ENCODE data around the gene PTPRK.

Gene PTPRK

DNA sequence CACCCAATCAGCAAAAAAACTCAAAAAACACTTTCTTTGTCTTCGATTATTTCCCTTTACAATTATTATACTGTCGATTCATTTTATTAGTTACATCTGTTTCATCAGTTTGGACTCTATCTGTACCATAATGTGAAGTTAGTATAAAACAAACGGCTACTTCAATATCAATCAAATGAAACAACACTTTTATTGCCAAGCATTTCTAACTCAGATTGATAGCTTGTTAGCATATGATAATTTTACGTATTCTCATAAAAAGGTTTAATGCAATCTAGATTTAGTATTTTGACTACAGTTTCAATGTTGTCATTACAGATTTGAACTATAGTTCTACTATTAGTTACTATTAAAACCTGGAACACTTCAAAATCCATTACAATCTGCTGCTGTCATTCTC is 149.3 kb downstream of the PTPRK start:
- no peaks in the 10 kb centered on the region for H3K27me3 ChIP-seq (replicated peaks)
- no peak for DNase-seq
- H3K27ac ChIP-seq: no peak overlapping the region
- H3K36me3 ChIP-seq (replicated peaks): no peaks in the 10 kb centered on the region
- TF ChIP-seq, protein P1, sequence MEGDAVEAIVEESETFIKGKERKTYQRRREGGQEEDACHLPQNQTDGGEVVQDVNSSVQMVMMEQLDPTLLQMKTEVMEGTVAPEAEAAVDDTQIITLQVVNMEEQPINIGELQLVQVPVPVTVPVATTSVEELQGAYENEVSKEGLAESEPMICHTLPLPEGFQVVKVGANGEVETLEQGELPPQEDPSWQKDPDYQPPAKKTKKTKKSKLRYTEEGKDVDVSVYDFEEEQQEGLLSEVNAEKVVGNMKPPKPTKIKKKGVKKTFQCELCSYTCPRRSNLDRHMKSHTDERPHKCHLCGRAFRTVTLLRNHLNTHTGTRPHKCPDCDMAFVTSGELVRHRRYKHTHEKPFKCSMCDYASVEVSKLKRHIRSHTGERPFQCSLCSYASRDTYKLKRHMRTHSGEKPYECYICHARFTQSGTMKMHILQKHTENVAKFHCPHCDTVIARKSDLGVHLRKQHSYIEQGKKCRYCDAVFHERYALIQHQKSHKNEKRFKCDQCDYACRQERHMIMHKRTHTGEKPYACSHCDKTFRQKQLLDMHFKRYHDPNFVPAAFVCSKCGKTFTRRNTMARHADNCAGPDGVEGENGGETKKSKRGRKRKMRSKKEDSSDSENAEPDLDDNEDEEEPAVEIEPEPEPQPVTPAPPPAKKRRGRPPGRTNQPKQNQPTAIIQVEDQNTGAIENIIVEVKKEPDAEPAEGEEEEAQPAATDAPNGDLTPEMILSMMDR (IDR thresholded peaks at IDR 0.05; ENCODE audit: low read depth, low read length, missing control alignments): no peak
- in situ Hi-C loops (cut with HindIII; ENCODE audit: low pct_ligation_motif_present, low sequenced_read_pairs): no loop called here
- no peak overlapping the region for H3K4me3 ChIP-seq (ENCODE audit: low read depth, low read length)

DNA sequence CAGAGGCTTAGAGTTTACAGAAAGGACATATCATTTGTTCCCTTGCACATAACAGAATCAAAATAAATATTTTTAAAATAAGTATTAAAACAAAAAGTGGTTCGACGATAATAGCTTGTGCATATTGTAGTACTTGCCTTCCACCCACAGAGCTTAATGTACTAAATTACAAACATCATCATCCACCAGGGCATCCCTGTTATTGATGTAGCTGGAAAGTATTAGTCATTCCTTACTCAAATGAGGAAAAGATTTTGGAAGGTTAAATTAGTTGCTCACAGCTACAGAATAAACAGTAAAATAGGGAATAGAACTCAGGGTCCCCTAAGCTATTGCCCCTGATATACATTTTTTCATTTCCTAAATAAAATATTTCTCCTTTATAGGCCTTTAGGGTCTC is 150.3 kb downstream of the PTPRK start:
- H3K36me3 ChIP-seq (replicated peaks): no peaks in the 10 kb centered on the region
- no peak overlapping the region for H3K27ac ChIP-seq
- H3K27me3 ChIP-seq (replicated peaks): no peaks in the 10 kb centered on the region
- TF ChIP-seq, protein P1 (IDR thresholded peaks at IDR 0.05; ENCODE audit: low read depth, low read length, missing control alignments): peak; percentile 3
- DNase-seq: peak; percentile 14
- H3K4me3 ChIP-seq (ENCODE audit: low read depth, low read length): no peak overlapping the region
- in situ Hi-C loops (cut with HindIII; ENCODE audit: low pct_ligation_motif_present, low sequenced_read_pairs): no loop called here

DNA sequence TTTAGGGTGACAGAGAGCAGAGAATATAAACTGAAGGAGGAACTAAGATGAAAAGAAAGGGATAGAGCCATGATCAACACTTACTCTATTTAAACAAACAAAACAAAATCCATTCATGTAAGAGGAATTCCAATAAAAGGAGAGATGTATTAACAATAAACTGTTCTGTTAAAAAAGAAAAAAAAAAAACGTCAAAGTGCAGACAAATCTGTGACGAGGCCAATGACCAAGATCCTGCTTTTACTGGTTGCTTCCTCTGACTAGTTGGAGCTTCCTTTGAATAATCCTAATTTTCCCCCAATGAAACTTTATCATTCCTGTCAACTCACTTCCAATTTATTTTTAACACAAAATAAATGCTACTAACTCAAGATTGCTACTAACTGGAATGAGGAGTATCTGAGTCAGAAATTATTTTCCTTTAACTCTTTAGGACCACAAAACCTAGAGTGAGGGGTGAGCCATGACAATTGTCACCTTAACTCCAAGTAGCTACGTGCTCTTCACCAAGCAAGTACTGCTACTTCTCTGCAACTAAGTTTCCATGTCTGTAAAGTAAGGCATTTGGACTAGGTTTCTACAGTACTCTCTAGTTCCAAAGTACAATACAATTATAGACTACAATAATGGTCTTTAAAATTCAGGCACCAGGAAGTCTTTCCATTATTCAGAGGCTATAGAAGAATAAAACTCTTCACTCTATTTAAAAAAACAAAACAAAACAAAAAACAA is 152.0 kb downstream of the PTPRK start:
- TF ChIP-seq, protein P1 (IDR thresholded peaks at IDR 0.05; ENCODE audit: low read depth, low read length, missing control alignments): no peak
- no peaks in the 10 kb centered on the region for H3K27me3 ChIP-seq (replicated peaks)
- no peaks in the 10 kb centered on the region for H3K36me3 ChIP-seq (replicated peaks)
- no peak overlapping the region for H3K4me3 ChIP-seq (ENCODE audit: low read depth, low read length)
- in situ Hi-C loops (cut with HindIII; ENCODE audit: low pct_ligation_motif_present, low sequenced_read_pairs): no loop called here
- H3K27ac ChIP-seq: no peak overlapping the region
- DNase-seq: no peak

DNA sequence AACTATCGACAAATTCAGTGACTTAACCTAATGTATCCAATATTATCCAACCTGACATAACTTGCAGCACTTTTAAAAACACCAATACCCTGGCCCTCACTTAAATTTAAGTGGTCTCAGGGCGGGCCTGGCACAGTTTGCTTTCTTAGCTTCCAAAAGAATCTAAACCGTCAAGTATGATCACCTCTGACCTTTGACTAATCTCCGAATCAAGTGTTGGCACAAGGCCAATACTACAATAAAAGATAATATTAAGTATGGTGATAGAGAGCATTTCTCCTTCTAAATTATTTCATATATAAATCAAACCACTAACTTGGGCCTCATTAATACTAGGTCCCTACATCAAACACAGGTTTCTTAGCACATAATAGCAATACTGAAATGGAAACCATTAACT is 153.0 kb downstream of the PTPRK start:
- no peaks in the 10 kb centered on the region for H3K36me3 ChIP-seq (replicated peaks)
- DNase-seq: no peak
- TF ChIP-seq, protein P1 (IDR thresholded peaks at IDR 0.05; ENCODE audit: low read depth, low read length, missing control alignments): no peak
- H3K27me3 ChIP-seq (replicated peaks): no peaks in the 10 kb centered on the region
- in situ Hi-C loops (cut with HindIII; ENCODE audit: low pct_ligation_motif_present, low sequenced_read_pairs): no loop called here
- no peak overlapping the region for H3K4me3 ChIP-seq (ENCODE audit: low read depth, low read length)
- no peak overlapping the region for H3K27ac ChIP-seq

DNA sequence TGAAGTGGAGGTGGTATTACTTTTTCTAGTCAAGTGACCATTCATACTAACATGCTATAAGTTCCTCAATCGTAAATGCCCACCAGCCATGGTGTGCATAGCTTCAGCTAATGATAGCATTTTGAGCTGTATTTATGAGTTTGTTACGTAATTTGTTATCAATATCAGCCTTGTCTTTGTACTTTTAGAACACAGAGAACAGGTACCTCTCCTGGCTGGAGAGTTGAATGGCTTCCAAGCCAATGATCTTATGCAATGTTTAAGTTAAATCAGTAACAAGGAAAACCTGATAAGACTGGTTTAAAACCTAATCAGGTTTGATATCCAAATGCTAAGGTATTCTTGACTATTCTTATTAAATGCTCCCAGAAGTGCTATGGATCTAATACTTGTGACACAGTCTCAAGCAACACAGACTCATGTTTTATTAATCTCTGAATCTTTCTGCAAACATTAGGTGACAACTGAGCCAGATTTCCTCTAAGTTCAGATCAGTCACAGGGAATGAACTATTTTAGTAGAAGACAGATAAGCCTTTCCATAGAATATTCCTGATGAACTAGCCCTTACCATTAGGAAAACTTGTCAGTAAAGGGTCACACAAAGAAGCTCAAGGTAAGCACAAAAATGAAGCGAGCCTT is 154.8 kb downstream of the PTPRK start:
- H3K27me3 ChIP-seq (replicated peaks): no peaks in the 10 kb centered on the region
- no peaks in the 10 kb centered on the region for H3K36me3 ChIP-seq (replicated peaks)
- no peak overlapping the region for H3K4me3 ChIP-seq (ENCODE audit: low read depth, low read length)
- DNase-seq: no peak
- no peak overlapping the region for H3K27ac ChIP-seq
- TF ChIP-seq, protein P1 (IDR thresholded peaks at IDR 0.05; ENCODE audit: low read depth, low read length, missing control alignments): no peak
- in situ Hi-C loops (cut with HindIII; ENCODE audit: low pct_ligation_motif_present, low sequenced_read_pairs): no loop called here
